IPS-18a (cell line): ENCODE results near the gene RYK.
"Not testable (repeated sequence)": the region's sequence is repeated elsewhere in the genome, so short reads cannot be mapped to it uniquely, and the experiment has no call there.

Experiments used
- H3K27ac ChIP-seq: one replicate; pipeline ENCODE4 v1.5.1; 2013; ENCODE audit warnings: low read length
- H3K27me3 ChIP-seq: one replicate; pipeline ENCODE4 v1.6.1; 2013; ENCODE audit warnings: mild to moderate bottlenecking, low read length; ENCODE audit not compliant: control insufficient read depth, insufficient read depth
- H3K36me3 ChIP-seq: one replicate; pipeline ENCODE4 v1.6.1; 2013; ENCODE audit warnings: low read depth, low read length; ENCODE audit not compliant: control insufficient read depth
- H3K4me1 ChIP-seq: one replicate; pipeline ENCODE4 v1.6.1; 2013; ENCODE audit warnings: low read depth, low read length; ENCODE audit not compliant: control insufficient read depth
- H3K4me3 ChIP-seq: one replicate; pipeline ENCODE4 v1.5.1; 2013; ENCODE audit warnings: low read length
- H3K9ac ChIP-seq: one replicate; pipeline ENCODE4 v1.6.1; 2013; ENCODE audit warnings: mild to moderate bottlenecking, low read length, moderate library complexity
- H3K9me3 ChIP-seq: one replicate; pipeline ENCODE4 v1.6.1; 2013; ENCODE audit warnings: low read depth, low read length; ENCODE audit not compliant: control insufficient read depth

RYK gene

GRCh38 chr3:134232951-134233350 is 17.7 kb downstream of the RYK start:
- peaks cover 24% of the 10 kb centered on the region for H3K4me1 ChIP-seq

GRCh38 chr3:134232151-134232550 is 18.5 kb downstream of the RYK start:
- Histone ChIP-seq H3K36me3 (no peaks in the 10 kb centered on the region), H3K9ac (no peak overlapping the region), H3K9me3 (no peaks in the 10 kb centered on the region), H3K4me1 (peaks cover 20% of the 10 kb centered on the region), H3K27me3 (no peaks in the 10 kb centered on the region), H3K4me3 (no peak overlapping the region), H3K27ac (no peak overlapping the region)

More at GRCh38 chr3:134232951-134233350, 17.7 kb downstream of the RYK start:
- Histone ChIP-seq H3K27me3 (no peaks in the 10 kb centered on the region), H3K9ac (no peak overlapping the region), H3K4me3 (no peak overlapping the region), H3K9me3 (no peaks in the 10 kb centered on the region), H3K36me3 (no peaks in the 10 kb centered on the region), H3K27ac (no peak overlapping the region)

- H3K4me1 ChIP-seq = peaks cover 17% of the 10 kb centered on the region
- no peaks in the 10 kb centered on the region for H3K36me3 ChIP-seq
- H3K4me3 ChIP-seq = no peak overlapping the region
- no peaks in the 10 kb centered on the region for H3K27me3 ChIP-seq
- H3K9me3 ChIP-seq = no peaks in the 10 kb centered on the region
- H3K9ac ChIP-seq = no peak overlapping the region
- no peak overlapping the region for H3K27ac ChIP-seq
These were observed 19.5 kb downstream of the RYK start for GRCh38 chr3:134231131-134231530.

GRCh38 chr3:134229038-134229437 is 21.6 kb downstream of the RYK start:
- Histone ChIP-seq H3K27ac (no peak overlapping the region), H3K4me3 (no peak overlapping the region), H3K36me3 (no peaks in the 10 kb centered on the region), H3K9ac (no peak overlapping the region), H3K4me1 (peaks cover 11% of the 10 kb centered on the region), H3K27me3 (no peaks in the 10 kb centered on the region), H3K9me3 (no peaks in the 10 kb centered on the region)

GRCh38 chr3:134228479-134228878 is 22.2 kb downstream of the RYK start:
- H3K9me3 ChIP-seq = no peaks in the 10 kb centered on the region

GRCh38 chr3:134228035-134228434 is 22.6 kb downstream of the RYK start:
- Histone ChIP-seq H3K36me3 (no peaks in the 10 kb centered on the region), H3K9ac (no peak overlapping the region), H3K9me3 (no peaks in the 10 kb centered on the region), H3K27ac (no peak overlapping the region), H3K27me3 (no peaks in the 10 kb centered on the region), H3K4me1 (peaks cover 16% of the 10 kb centered on the region), H3K4me3 (no peak overlapping the region)

More at GRCh38 chr3:134228479-134228878, 22.2 kb downstream of the RYK start:
- Histone ChIP-seq H3K4me1 (peaks cover 14% of the 10 kb centered on the region), H3K4me3 (no peak overlapping the region), H3K27ac (no peak overlapping the region), H3K36me3 (no peaks in the 10 kb centered on the region), H3K9ac (no peak overlapping the region), H3K27me3 (no peaks in the 10 kb centered on the region)

GRCh38 chr3:134224796-134225156 is 25.9 kb downstream of the RYK start:
- H3K9me3 ChIP-seq, H3K9ac ChIP-seq, H3K27me3 ChIP-seq, H3K27ac ChIP-seq, H3K4me3 ChIP-seq, H3K36me3 ChIP-seq: not testable (repeated sequence)
- peaks cover 12% of the 10 kb centered on the region for H3K4me1 ChIP-seq

- Histone ChIP-seq H3K27me3 (no peaks in the 10 kb centered on the region), H3K36me3 (peaks cover 14% of the 10 kb centered on the region), H3K4me3 (no peak overlapping the region)
These were observed 27.8 kb downstream of the RYK start for GRCh38 chr3:134222835-134223234.

GRCh38 chr3:134216851-134217250 is 33.8 kb downstream of the RYK start:
- Histone ChIP-seq H3K36me3 (peaks cover 11% of the 10 kb centered on the region), H3K4me3 (no peak overlapping the region), H3K9ac (no peak overlapping the region), H3K27ac (no peak overlapping the region), H3K4me1 (no peaks in the 10 kb centered on the region), H3K9me3 (no peaks in the 10 kb centered on the region), H3K27me3 (no peaks in the 10 kb centered on the region)

More at GRCh38 chr3:134222835-134223234, 27.8 kb downstream of the RYK start:
- H3K9me3 ChIP-seq = no peaks in the 10 kb centered on the region
- no peak overlapping the region for H3K27ac ChIP-seq
- no peak overlapping the region for H3K9ac ChIP-seq
- H3K4me1 ChIP-seq = peaks cover 4% of the 10 kb centered on the region

GRCh38 chr3:134216191-134216764 is 34.4 kb downstream of the RYK start:
- Histone ChIP-seq H3K27me3 (no peaks in the 10 kb centered on the region), H3K36me3 (peaks cover 11% of the 10 kb centered on the region), H3K4me1 (no peaks in the 10 kb centered on the region), H3K9me3 (no peaks in the 10 kb centered on the region), H3K27ac (no peak overlapping the region), H3K4me3 (no peak overlapping the region), H3K9ac (no peak overlapping the region)

GRCh38 chr3:134214239-134214638 is 36.4 kb downstream of the RYK start:
- Histone ChIP-seq H3K4me3 (no peak overlapping the region), H3K27ac (no peak overlapping the region), H3K9me3 (no peaks in the 10 kb centered on the region), H3K27me3 (no peaks in the 10 kb centered on the region), H3K4me1 (no peaks in the 10 kb centered on the region), H3K9ac (no peak overlapping the region), H3K36me3 (peaks cover 21% of the 10 kb centered on the region)

GRCh38 chr3:134212967-134213665 is 37.5 kb downstream of the RYK start:
- H3K4me1 ChIP-seq = no peaks in the 10 kb centered on the region
- H3K27ac ChIP-seq = no peak overlapping the region
- H3K9me3 ChIP-seq = no peaks in the 10 kb centered on the region
- H3K4me3 ChIP-seq = no peak overlapping the region
- H3K36me3 ChIP-seq = peaks cover 23% of the 10 kb centered on the region
- no peak overlapping the region for H3K9ac ChIP-seq
- H3K27me3 ChIP-seq = no peaks in the 10 kb centered on the region
